HCT116 (cell line): ENCODE measurements around the gene PMS1. TPM values are rescaled to one million over a fixed set of nuclear protein-coding genes. Genes with fewer than 3 reads are reported as not detected.

Experiments
- ATAC-seq: fragments of 200-7000 bp; cut with Tn5 transposase; 2 replicates; pipeline ENCODE4 v1.9.1; 2020; ENCODE audit warnings: mild to moderate bottlenecking, moderate library complexity
- BruUV-seq: library from RNA; stranded (reverse); fragments of 400-500 nt; replicated peaks from 2 replicates; lab custom pipeline; 2021; lab: Mats Ljungman, UMichigan
- CTCF ChIA-PET: fragments of 300-600 bp; sonication (Branson Sonifier 250); formaldehyde crosslinking; loops from one replicate; lab custom pipeline; 2021; ENCODE audit warnings: antibody characterized with exemption; lab: Charles Lee
- POLR2A ChIA-PET: fragments of 300-600, 350-600 bp; sonication (Branson Sonifier 250); formaldehyde crosslinking; loops from one replicate; lab custom pipeline; 2021; ENCODE audit warnings: antibody characterized with exemption; lab: Charles Lee
- RAD21 ChIA-PET, 2 experiments: fragments of 300-600 bp; sonication (Branson Sonifier 250); formaldehyde crosslinking; loops; one replicate each; lab custom pipeline; 2023; ENCODE audit warnings: low total read pairs in 2 of 2; ENCODE audit not compliant: uncharacterized antibody in 2 of 2, unreplicated experiment in 2 of 2, low non-redundant PET in 1 of 2; lab: Charles Lee
- DNase-seq: peaks from one replicate; pipeline ENCODE4 v3.0.0-alpha.2; 2010; ENCODE audit warnings: low read depth, low spot score
- H2AFZ ChIP-seq: fragments of 200-600 bp; shearing (Covaris generic), sonication (generic); 2 replicates; pipeline ENCODE4 v1.6.1; 2017; ENCODE audit warnings: low read depth, mixed run types, mixed read lengths, antibody characterized with exemption, low read length; ENCODE audit not compliant: poor library complexity, severe bottlenecking
- H3K27ac ChIP-seq: 2 replicates; pipeline ENCODE4 v1.5.1; 2012; ENCODE audit warnings: low read depth, low read length
- H3K27me3 ChIP-seq: fragments of 200-600 bp; sonication (generic); 2 replicates; pipeline ENCODE4 v1.6.1; 2016; ENCODE audit warnings: mixed run types, low read length, mixed read lengths; ENCODE audit not compliant: insufficient read depth
- H3K36me3 ChIP-seq, 2 experiments: fragments of 200-500 bp in 1 of 2; fragments of 200-600 bp in 1 of 2; sonication (Bioruptor generic) in 1 of 2; sonication (generic) in 1 of 2; 2 replicates each; pipeline versions ENCODE4 v1.5.1 to v1.6.1; 2014 to 2016; ENCODE audit warnings: low read length in 2 of 2, inconsistent platforms in 1 of 2, mixed read lengths in 1 of 2, mixed run types in 1 of 2; ENCODE audit not compliant: insufficient read depth in 2 of 2, control insufficient read depth in 1 of 2
- H3K4me1 ChIP-seq, 2 experiments: fragments of 200-600 bp in 1 of 2; sonication (generic) in 1 of 2; 2 replicates each; pipeline versions ENCODE4 v1.5.1 to v1.6.1; 2012 to 2017; ENCODE audit warnings: low read length in 2 of 2, inconsistent platforms in 1 of 2, mild to moderate bottlenecking in 1 of 2, mixed read lengths in 1 of 2, mixed run types in 1 of 2, moderate library complexity in 1 of 2; ENCODE audit not compliant: insufficient read depth in 2 of 2, control insufficient read depth in 1 of 2
- H3K4me2 ChIP-seq: fragments of 200-600 bp; sonication (generic); 2 replicates; pipeline ENCODE4 v1.6.1; 2017; ENCODE audit warnings: mixed run types, low read length, mixed read lengths
- H3K4me3 ChIP-seq, 2 experiments: fragments of 200-600 bp in 1 of 2; sonication (generic) in 1 of 2; replicated peaks in 1 of 2; 2 replicates each; pipeline ENCODE4 v1.5.1; 2011 to 2016; ENCODE audit warnings: low read length in 2 of 2, control low read depth in 1 of 2, low read depth in 1 of 2, mild to moderate bottlenecking in 1 of 2, mixed read lengths in 1 of 2, mixed run types in 1 of 2
- H3K79me2 ChIP-seq: fragments of 200-600 bp; sonication (generic); 2 replicates; pipeline ENCODE4 v1.6.1; 2017; ENCODE audit warnings: mild to moderate bottlenecking, mixed run types, low read length, moderate library complexity, mixed read lengths; ENCODE audit not compliant: insufficient read depth
- H3K9ac ChIP-seq: fragments of 200-600 bp; sonication (generic); 2 replicates; pipeline ENCODE4 v1.6.1; 2016; ENCODE audit warnings: low read length, mixed read lengths
- H3K9me2 ChIP-seq: fragments of 200-600 bp; sonication (generic), shearing (Covaris generic); 2 replicates; pipeline ENCODE4 v1.6.1; 2017; ENCODE audit warnings: mixed run types, mild to moderate bottlenecking, moderate library complexity; ENCODE audit not compliant: insufficient read depth
- H3K9me3 ChIP-seq, 2 experiments: fragments of 200-500 bp in 1 of 2; fragments of 200-600 bp in 1 of 2; sonication (Bioruptor generic) in 1 of 2; sonication (generic) in 1 of 2; 2 replicates each; pipeline ENCODE4 v1.6.1; 2014 to 2017; ENCODE audit warnings: low read length in 2 of 2, mixed read lengths in 2 of 2, inconsistent platforms in 1 of 2, low read depth in 1 of 2, mild to moderate bottlenecking in 1 of 2, mixed run types in 1 of 2, moderate library complexity in 1 of 2; ENCODE audit not compliant: control insufficient read depth in 1 of 2, insufficient read depth in 1 of 2
- H4K20me1 ChIP-seq: fragments of 200-600 bp; sonication (generic), shearing (Covaris generic); 2 replicates; pipeline ENCODE4 v1.6.1; 2017; ENCODE audit warnings: mixed run types, mild to moderate bottlenecking, moderate library complexity; ENCODE audit not compliant: insufficient read depth
- ELF1 ChIP-seq: IDR thresholded peaks from 2 replicates; pipeline ENCODE4 v1.6.1; 2012; ENCODE audit warnings: low read depth, borderline replicate concordance
- EZH2 ChIP-seq: fragments of 200-600 bp; sonication (generic); IDR thresholded peaks from 2 replicates; pipeline ENCODE4 v1.6.1; 2017; ENCODE audit warnings: antibody characterized with exemption, mixed run types
- EZH2phosphoT487 ChIP-seq: fragments of 200-600 bp; IDR thresholded peaks from 2 replicates; pipeline ENCODE4 v1.6.1; 2018; ENCODE audit warnings: antibody characterized with exemption, borderline replicate concordance
- FOSL1 ChIP-seq: IDR thresholded peaks from 2 replicates; pipeline ENCODE4 v1.6.1; 2012; ENCODE audit warnings: low read depth
- JUND ChIP-seq: IDR thresholded peaks from 2 replicates; pipeline ENCODE4 v1.6.1; 2012
- POLR2AphosphoS5 ChIP-seq: IDR thresholded peaks from 2 replicates; pipeline ENCODE4 v1.6.1; 2011; ENCODE audit warnings: mild to moderate bottlenecking, low read depth, low read length, moderate library complexity
- SIN3A ChIP-seq: IDR thresholded peaks from 2 replicates; pipeline ENCODE4 v1.6.1; 2012; ENCODE audit warnings: low read depth
- SP1 ChIP-seq: IDR thresholded peaks from 2 replicates; pipeline ENCODE4 v1.6.1; 2012; ENCODE audit warnings: low read depth
- TCF7L2 ChIP-seq: IDR thresholded peaks from 2 replicates; pipeline ENCODE4 v1.7.0; 2011; ENCODE audit warnings: borderline replicate concordance, inconsistent platforms; ENCODE audit not compliant: insufficient read depth, insufficient read length; ENCODE audit errors: extremely low read depth
- YY1 ChIP-seq: IDR thresholded peaks from 2 replicates; pipeline ENCODE4 v1.6.1; 2011; ENCODE audit warnings: low read length, low read depth, moderate library complexity, mild to moderate bottlenecking; ENCODE audit not compliant: insufficient replicate concordance; ENCODE audit errors: extremely low read depth
- ZFX ChIP-seq: fragments of 450-650 bp; IDR thresholded peaks from 2 replicates; pipeline ENCODE4 v1.6.1; 2017
- ZNF274 ChIP-seq: fragments of 200-500 bp; sonication (Bioruptor generic); IDR thresholded peaks from 2 replicates; pipeline ENCODE4 v1.6.1; 2014; ENCODE audit warnings: mild to moderate bottlenecking, low read depth, low read length, inconsistent platforms
- intact Hi-C: fragments of 100-400 bp; cut with micrococcal nuclease; formaldehyde crosslinking; loops from 2 replicates; pipeline ENCODE4 v1.10.0; 2022
- total RNA-seq: library from RNA; stranded (reverse); gene quantifications from one replicate; pipeline ENCODE4 v1.2.1, GENCODE V29; 2021; ENCODE audit not compliant: unreplicated experiment
- TF ChIP-seq, protein P1 (sequence below): IDR thresholded peaks from 2 replicates; pipeline ENCODE4 v1.6.1; 2012
- TF ChIP-seq, protein P2 (sequence below): IDR thresholded peaks from 2 replicates; pipeline ENCODE4 v1.6.1; 2012
- TF ChIP-seq, protein P3 (sequence below): IDR thresholded peaks from 2 replicates; pipeline ENCODE4 v1.6.1; 2011; ENCODE audit warnings: mild to moderate bottlenecking, low read length, moderate library complexity; ENCODE audit not compliant: insufficient replicate concordance; ENCODE audit errors: extremely low read depth

PMS1 gene
- total RNA-seq, 1 experiment from 2014 or later, result 53.2 TPM

DNA sequence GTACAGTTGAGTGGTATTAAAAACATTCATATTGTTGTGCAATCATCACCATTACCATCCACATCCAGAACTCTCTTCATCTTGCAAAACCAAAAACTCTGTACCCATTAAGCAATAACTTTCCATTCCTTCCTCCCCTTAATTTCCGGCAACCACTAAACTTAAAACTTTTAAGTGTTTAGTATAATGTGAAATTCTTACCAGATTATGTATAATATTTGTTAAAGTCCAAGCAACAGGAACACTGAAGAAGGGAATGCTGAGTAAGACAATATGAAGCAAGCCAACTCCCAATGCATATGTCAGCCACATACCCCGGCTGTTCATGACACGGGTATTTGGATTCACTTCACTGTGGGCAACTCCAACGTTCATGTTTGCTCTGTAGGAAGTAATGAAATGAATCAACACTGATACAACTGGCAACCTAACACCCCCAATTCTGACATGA lies 2.0 kb upstream of the PMS1 start:
- POLR2A ChIA-PET, result no interaction called here
- peaks cover 17% of the 10 kb centered on the region in 2 experiments; a peak in 3 of 4 replicates for H3K36me3 ChIP-seq
- H3K27ac ChIP-seq, result no peak overlapping the region

More for the DNA sequence above, 2.0 kb upstream of the PMS1 start:
- ATAC-seq (no peak), DNase-seq (no peak)
- TF ChIP-seq POLR2AphosphoS5, result no peak
- TF ChIP-seq ZNF274, result no peak
- no peak for TF ChIP-seq EZH2phosphoT487
- no peak for TF ChIP-seq FOSL1
- no peak for TF ChIP-seq JUND
- TF ChIP-seq TCF7L2, result no peak
- TF ChIP-seq ZFX, result no peak
- TF ChIP-seq, protein P1, sequence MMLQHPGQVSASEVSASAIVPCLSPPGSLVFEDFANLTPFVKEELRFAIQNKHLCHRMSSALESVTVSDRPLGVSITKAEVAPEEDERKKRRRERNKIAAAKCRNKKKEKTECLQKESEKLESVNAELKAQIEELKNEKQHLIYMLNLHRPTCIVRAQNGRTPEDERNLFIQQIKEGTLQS, result no peak
- TF ChIP-seq YY1, result no peak
- TF ChIP-seq ELF1, result no peak
- TF ChIP-seq, protein P2, sequence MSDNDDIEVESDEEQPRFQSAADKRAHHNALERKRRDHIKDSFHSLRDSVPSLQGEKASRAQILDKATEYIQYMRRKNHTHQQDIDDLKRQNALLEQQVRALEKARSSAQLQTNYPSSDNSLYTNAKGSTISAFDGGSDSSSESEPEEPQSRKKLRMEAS, result no peak
- TF ChIP-seq SP1, result no peak
- TF ChIP-seq EZH2, result no peak
- TF ChIP-seq SIN3A, result no peak
- TF ChIP-seq, protein P3, sequence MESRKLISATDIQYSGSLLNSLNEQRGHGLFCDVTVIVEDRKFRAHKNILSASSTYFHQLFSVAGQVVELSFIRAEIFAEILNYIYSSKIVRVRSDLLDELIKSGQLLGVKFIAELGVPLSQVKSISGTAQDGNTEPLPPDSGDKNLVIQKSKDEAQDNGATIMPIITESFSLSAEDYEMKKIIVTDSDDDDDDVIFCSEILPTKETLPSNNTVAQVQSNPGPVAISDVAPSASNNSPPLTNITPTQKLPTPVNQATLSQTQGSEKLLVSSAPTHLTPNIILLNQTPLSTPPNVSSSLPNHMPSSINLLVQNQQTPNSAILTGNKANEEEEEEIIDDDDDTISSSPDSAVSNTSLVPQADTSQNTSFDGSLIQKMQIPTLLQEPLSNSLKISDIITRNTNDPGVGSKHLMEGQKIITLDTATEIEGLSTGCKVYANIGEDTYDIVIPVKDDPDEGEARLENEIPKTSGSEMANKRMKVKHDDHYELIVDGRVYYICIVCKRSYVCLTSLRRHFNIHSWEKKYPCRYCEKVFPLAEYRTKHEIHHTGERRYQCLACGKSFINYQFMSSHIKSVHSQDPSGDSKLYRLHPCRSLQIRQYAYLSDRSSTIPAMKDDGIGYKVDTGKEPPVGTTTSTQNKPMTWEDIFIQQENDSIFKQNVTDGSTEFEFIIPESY, result no peak
- Histone ChIP-seq H3K4me3 (peak overlapping the region in 1 of 2 experiments; percentile 91; a peak in 1 of 4 replicates), H3K4me1 (peaks cover 5 to 16% of the 10 kb centered on the region in 2 experiments; a peak in 3 of 4 replicates), H3K79me2 (peaks cover 87% of the 10 kb centered on the region), H3K9me3 (no peaks in the 10 kb centered on the region), H3K9me2 (0 out of 2 replicates have a peak, but pooled peaks cover 2% of the 10 kb centered on the region), H3K27me3 (no peaks in the 10 kb centered on the region), H3K9ac (no peak overlapping the region), H3K4me2 (peak overlapping the region; percentile 93), H2AFZ (no peak overlapping the region), H4K20me1 (no peaks in the 10 kb centered on the region)
- intact Hi-C loops, result no loop called here
- CTCF ChIA-PET, result no interaction called here
- RAD21 ChIA-PET, result no interaction called here
- BruUV-seq, result no TSS peak
